Neural cell (in vitro differentiated cells): ENCODE measurements around the gene RANBP3.

ENCODE experiments used
- CTCF ChIP-seq: fragments of 450-650 bp; IDR thresholded peaks from 2 replicates; pipeline ENCODE4 v1.5.1; 2014; ENCODE audit warnings: antibody characterized with exemption, mild to moderate bottlenecking, moderate library complexity; ENCODE audit not compliant: poor library complexity, severe bottlenecking
- EP300 ChIP-seq: fragments of 450-650 bp; conservative IDR thresholded peaks from 2 replicates; pipeline ENCODE4 v1.6.1; 2014; ENCODE audit warnings: antibody characterized with exemption, mild to moderate bottlenecking, moderate library complexity; ENCODE audit not compliant: poor library complexity, severe bottlenecking
- EZH2 ChIP-seq: fragments of 200-600, 300-800 bp; shearing (Covaris generic), sonication (generic); IDR thresholded peaks from 2 replicates; pipeline ENCODE4 v1.6.1; 2014; ENCODE audit warnings: antibody characterized with exemption, low read length, borderline replicate concordance, mild to moderate bottlenecking; ENCODE audit not compliant: insufficient read depth, poor library complexity, severe bottlenecking
- MXI1 ChIP-seq: fragments of 450-650 bp; conservative IDR thresholded peaks from 2 replicates; pipeline ENCODE4 v1.6.1; 2014; ENCODE audit warnings: antibody characterized with exemption, mild to moderate bottlenecking; ENCODE audit not compliant: poor library complexity, severe bottlenecking
- POLR2AphosphoS5 ChIP-seq: IDR thresholded peaks from 2 replicates; pipeline ENCODE4 v1.6.1; 2012
- RAD21 ChIP-seq: fragments of 450-650 bp; conservative IDR thresholded peaks from 2 replicates; pipeline ENCODE4 v1.6.1; 2014; ENCODE audit warnings: antibody characterized with exemption, mild to moderate bottlenecking, moderate library complexity
- REST ChIP-seq: IDR thresholded peaks from 2 replicates; pipeline ENCODE4 v1.6.1; 2012; ENCODE audit warnings: borderline replicate concordance
- SMC3 ChIP-seq: fragments of 450-650 bp; conservative IDR thresholded peaks from 2 replicates; pipeline ENCODE4 v1.6.1; 2014; ENCODE audit warnings: antibody characterized with exemption, mild to moderate bottlenecking, moderate library complexity; ENCODE audit not compliant: poor library complexity
- TAF1 ChIP-seq: IDR thresholded peaks from 2 replicates; pipeline ENCODE4 v1.6.1; 2012; ENCODE audit warnings: low read depth

GRCh38 chr19:5975388-5975728 is 2.6 kb downstream of the RANBP3 start:
- TF ChIP-seq CTCF (no peak), TAF1 (no peak), SMC3 (no peak), POLR2AphosphoS5 (no peak), EP300 (no peak), EZH2 (no peak), REST (no peak), RAD21 (no peak), MXI1 (no peak)
